NCI-H1105 (cell line): ENCODE measurements around the gene MIS18BP1.
A peak's percentile ranks its signal among the peaks of the same experiment; 100 is the strongest.
"Not testable (repeated sequence)": the region's sequence is repeated elsewhere in the genome, so short reads cannot be mapped to it uniquely, and the experiment has no call there.

Experiments
- DNase-seq: peaks from one replicate; lab custom pipeline; 2025; lab: John Stamatoyannopoulos, UW

MIS18BP1 gene

GRCh38 chr14:45253070-45253753 is at the start of gene MIS18BP1:
Gene MIS18BP1 (minus strand): TSS chr14:45253202. CDS start chr14:45247286, 5,916 bp downstream.
- DNase-seq, result peak; percentile 90

- no peak for DNase-seq
Observed at GRCh38 chr14:45298423-45299117, 45.6 kb upstream of the MIS18BP1 start.

DNA sequence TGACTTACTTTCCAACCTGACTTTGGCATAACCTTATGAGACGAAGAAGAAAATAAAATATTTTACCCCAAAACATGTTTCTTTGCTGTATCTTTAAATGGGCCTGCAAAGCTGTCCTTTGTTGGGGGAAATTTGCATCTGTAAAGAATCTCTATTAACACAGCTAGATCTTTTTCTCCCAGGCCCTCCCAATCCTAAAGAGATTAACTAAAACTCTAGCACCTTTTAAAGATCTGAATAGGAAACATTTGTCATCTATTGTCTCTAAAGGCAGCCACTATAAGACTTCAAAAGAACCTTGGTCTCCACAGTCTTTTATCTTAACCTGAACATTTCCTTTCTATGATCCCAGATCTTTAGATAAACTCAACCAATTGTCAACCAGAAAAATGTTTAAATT is 41.8 kb upstream of the MIS18BP1 start:
- not testable (repeated sequence) for DNase-seq

GRCh38 chr14:45290547-45290946 is 37.5 kb upstream of the MIS18BP1 start:
- no peak for DNase-seq

GRCh38 chr14:45287610-45288009 is 34.6 kb upstream of the MIS18BP1 start:
- DNase-seq, result no peak

GRCh38 chr14:45284802-45285201 is 31.8 kb upstream of the MIS18BP1 start:
- no peak for DNase-seq

- not testable (repeated sequence) for DNase-seq
Observed at GRCh38 chr14:45281731-45282400, 28.9 kb upstream of the MIS18BP1 start.

GRCh38 chr14:45271858-45272537 is 19.0 kb upstream of the MIS18BP1 start:
- no peak for DNase-seq

DNA sequence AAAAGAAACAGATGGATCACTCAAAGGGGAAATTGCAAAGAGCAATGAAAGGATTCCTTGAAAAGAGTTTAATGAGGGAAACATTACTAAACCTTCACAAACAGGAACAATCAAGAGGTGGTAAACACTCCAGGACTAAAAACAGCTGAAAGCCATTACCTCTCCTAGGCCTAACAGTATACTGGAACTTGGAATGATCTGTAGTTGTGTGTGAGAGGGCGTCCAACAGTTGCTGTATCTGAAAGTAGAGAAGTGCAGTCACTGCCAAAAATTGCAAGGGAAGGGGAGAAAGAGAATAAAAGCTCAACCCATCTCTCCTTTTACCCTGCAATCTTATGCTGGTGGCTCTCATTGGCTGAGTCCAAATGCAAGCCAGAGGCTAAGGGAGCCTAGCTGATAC is 17.0 kb upstream of the MIS18BP1 start:
- DNase-seq, result no peak

- DNase-seq, result no peak
Observed at GRCh38 chr14:45267071-45267470, 14.1 kb upstream of the MIS18BP1 start.

DNA sequence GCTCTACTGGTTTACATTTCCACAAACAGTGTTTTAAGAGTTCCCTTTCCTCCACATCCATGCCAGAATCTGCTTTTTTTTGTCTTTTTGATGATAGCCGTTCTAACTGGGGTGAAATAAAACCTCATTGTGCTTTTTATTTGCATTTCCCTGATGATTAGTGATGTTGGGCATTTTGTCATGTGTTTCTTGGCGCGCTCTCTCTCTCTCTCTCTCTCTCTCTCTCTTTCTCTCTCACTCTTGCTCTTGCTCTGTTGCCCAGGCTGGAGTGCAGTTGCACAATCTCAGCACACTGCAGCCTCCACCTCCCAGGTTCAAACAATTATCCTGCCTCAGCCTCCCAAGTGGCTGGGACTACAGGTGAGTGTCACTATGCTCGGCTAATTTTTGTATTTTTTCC is 9.6 kb upstream of the MIS18BP1 start:
- DNase-seq, result no peak

- no peak for DNase-seq
Observed at GRCh38 chr14:45261209-45261608, 8.2 kb upstream of the MIS18BP1 start.

DNA sequence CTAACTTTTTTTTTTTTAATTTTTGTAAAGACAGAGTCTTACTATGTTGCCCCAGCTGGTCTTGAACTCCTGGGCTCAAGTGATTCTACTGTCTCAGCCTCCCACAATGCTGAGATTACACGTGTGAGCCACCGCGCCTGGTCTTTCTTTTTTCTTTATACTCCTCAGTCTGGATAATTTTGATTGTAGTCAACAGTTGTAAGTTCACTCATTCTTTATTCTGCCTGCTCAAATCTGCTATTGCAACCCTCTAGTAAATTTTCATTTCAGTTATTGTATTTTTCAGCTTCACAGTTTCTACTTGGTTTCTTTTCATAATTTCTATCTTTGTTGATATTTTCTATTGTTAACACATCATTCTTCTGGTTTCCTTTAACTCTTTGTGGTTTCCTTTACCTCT is 5.8 kb upstream of the MIS18BP1 start:
- DNase-seq, result no peak

- DNase-seq, result no peak
Observed at GRCh38 chr14:45258073-45258472, 5.1 kb upstream of the MIS18BP1 start.

DNA sequence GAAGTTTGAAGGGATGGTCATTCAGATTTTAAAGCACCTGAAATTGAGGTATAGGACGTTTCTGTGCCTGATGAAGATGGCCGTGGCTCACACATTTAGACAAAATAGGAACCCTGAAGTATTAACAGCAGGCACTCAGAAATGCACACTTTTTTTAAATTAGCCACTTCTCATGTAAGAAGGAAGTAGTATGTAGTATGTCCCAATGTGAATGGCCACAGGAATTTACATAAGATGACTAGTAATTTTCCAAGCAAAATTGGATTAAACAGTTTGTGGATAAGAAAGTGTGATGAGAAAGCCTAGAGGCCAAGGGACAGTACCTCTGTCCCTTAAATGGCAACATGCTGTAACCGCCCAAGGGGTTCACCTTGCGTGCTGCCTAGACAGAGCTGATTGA is 1.8 kb upstream of the MIS18BP1 start:
- DNase-seq, result no peak

DNA sequence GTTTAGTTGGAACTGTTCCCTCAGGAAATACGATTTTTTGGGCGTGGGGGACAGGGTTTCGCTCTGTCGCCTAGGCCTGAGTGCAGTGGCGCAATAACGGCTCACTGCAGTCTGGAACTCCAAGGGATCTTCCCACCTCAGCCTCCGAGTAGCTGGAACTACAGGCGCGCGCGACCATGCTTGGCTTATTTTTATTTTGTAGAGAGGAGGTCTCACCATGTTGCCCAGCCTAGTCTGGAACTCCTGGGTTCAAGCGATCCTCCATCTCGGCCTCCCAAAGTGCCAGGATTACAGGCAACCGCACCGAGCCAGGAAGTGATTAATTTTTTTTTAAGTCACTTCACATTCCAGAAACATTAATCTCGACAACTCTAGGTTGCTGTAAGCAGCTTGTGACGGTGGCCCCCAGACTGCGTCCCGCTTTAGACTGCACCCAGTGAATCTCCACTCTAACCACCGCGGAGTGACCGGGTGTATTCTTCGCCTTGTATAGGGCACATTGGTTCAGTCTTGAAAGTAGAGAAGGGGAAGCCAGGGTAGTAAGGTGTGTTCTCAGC is 830 bp upstream of the MIS18BP1 start:
- DNase-seq, result no peak

DNA sequence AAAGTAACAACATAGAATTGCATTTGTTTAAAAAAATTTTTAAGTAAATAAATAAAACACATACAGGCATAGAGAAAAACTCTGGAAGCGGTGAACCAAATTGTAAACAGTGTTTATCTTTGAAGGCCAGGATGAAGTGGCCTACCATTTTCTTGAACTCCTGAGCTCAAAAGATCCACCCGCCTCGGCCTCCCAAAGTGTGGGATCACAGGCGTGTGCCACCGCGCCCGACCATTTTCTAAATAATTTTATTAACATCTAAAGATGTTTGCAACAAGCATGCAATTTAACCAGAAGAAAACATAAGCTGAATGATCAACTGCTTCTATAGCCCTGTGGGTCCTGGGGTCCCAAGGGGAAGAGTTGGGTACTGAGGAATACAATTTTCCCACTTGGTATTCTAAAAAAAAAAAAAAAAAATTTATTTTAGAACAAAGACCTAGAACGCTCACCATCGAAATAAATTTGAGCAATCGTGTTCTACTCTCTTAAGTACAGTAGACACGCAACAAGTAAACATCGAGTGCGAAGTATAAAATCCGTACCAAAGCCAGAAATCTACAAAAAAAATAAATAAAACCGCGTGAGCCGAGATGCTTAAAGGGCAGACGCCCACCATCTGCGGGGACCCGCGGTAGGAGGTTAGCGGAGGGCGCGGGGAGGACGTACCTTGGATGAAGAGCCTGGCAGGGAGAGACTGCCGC is 484 bp downstream of the MIS18BP1 start:
- no peak for DNase-seq

DNA sequence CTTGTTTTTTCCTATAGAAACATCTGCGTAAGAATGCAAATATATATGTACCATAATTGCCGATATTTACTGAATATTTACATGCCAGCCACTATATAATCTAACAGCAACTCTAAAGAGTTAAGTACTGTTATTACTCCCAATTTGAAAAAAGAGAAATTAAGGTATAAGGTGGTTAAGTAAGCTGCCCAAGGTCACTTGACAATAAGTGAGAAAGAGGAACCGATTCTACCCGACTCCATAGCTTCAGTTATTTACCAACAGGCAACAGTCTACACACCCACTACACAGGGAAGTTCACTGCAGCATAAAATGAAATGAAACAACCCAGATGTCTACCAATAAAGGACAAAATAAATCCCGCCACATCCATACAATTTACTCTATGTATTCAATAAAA is 1.1 kb downstream of the MIS18BP1 start:
- DNase-seq, result no peak

GRCh38 chr14:45249856-45250575 is 3.0 kb downstream of the MIS18BP1 start:
- DNase-seq, result no peak

- no peak for DNase-seq
Observed at GRCh38 chr14:45247427-45247826, 5.6 kb downstream of the MIS18BP1 start.

- DNase-seq, result no peak
Observed at GRCh38 chr14:45246691-45247090, 6.3 kb downstream of the MIS18BP1 start.
